ENCODE results near the gene GPR31. TPM values are rescaled to one million over a fixed set of nuclear protein-coding genes. Genes with fewer than 3 reads are reported as not detected.

GPR31 gene
- total and polyA plus RNA-seq, 2 donors (not counting 3 experiments of a cell fraction or from before 2014, with no cell fraction given) = not detected

DNA sequence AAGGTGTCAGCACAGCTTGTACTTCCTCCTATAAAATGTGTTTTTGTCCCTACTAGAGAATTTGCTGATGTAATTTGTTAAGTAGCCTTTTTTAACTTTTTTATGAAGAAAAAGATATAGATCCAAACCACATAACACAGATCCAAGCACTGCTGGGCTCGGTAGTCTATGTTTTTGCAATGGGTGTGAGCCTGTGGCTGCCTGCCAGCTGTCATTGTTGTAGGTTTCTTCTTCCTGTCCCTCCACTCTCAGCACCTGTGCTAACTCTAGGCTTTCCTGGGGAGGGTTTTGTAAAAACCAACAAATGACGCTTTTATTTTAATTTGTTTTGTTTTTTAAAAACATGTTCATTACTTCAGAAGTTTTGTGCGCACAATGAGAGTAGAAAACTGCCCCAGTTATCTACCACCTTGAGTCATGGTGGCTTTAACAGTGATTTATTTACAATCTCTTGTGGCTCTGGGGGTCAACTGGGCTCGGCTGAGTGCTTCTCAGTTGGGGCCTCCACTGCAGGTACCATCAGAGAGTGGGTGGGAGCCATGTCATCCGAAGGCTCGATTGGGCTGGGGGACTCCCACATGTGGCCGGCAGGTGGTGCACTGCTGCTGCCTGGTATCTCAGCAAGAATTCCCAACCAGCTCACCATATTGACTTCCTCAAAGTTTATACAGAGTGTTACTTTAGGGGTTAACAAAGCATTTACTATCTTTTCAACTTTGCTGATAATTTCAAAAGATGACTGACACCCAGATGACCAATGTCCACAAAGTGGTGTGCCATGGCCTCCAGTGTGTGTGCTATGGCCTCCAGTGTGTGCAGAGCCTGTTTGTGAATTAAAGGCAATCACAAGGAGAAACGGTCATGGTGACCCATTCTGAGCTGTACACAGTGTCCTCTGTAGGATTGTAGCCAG is 37.9 kb downstream of the GPR31 start:
- H3K4me1 ChIP-seq (ENCODE audit: control insufficient read depth, extremely low read depth, insufficient read depth, low read length) = no peaks in the 10 kb centered on the region
- BruUV-seq (replicated peaks) = no TSS peak
- intact Hi-C loops (cut with micrococcal nuclease) = no loop called here
- POLR2A ChIA-PET = no interaction called here
- H3K4me3 ChIP-seq (replicated peaks in 1 of 3; ENCODE audit: insufficient read depth in 1 of 3, low read depth in 1 of 3, low read length in 3 of 3) = no peak overlapping the region
- H3K4me2 ChIP-seq (ENCODE audit: insufficient read depth, low read length) = no peak overlapping the region
- dilution Hi-C loops (cut with MboI; ENCODE audit: extremely low pct_ligation_motif_present, low sequenced_read_pairs) = no loop called here
- H3K36me3 ChIP-seq (ENCODE audit: control insufficient read depth in 2 of 2, extremely low read depth in 1 of 2, insufficient read depth in 2 of 2, low read length in 2 of 2) = no peaks in the 10 kb centered on the region
- H3K9ac ChIP-seq (replicated peaks; ENCODE audit: extremely low read depth, insufficient read depth, low read length) = no peak overlapping the region
- no peaks in the 10 kb centered on the region for H3K27me3 ChIP-seq (ENCODE audit: control insufficient read depth in 2 of 2, insufficient read depth in 2 of 2, low read length in 2 of 2)
- no peaks in the 10 kb centered on the region for H3K9me3 ChIP-seq (replicated peaks; ENCODE audit: control insufficient read depth, insufficient read depth, low read length)
- H3K9me1 ChIP-seq (replicated peaks; ENCODE audit: control insufficient read depth, extremely low read depth, insufficient read depth, low read length) = no peaks in the 10 kb centered on the region
- CTCF ChIA-PET = no interaction called here
- no peaks in the 10 kb centered on the region for H3K79me2 ChIP-seq (ENCODE audit: control insufficient read depth, insufficient read depth, low read length)
- H2AFZ ChIP-seq (ENCODE audit: low read depth, low read length) = no peak overlapping the region
- TF ChIP-seq JUN (IDR thresholded peaks at IDR 0.05; ENCODE audit: borderline replicate concordance, insufficient read depth, insufficient read length, low read depth) (no peak), FOS (IDR thresholded peaks at IDR 0.05; ENCODE audit: borderline replicate concordance, insufficient read depth, low read length) (no peak), POLR2AphosphoS5 (IDR thresholded peaks at IDR 0.05; ENCODE audit: insufficient read depth, low read depth, low read length) (no peak), MYC (IDR thresholded peaks at IDR 0.05; ENCODE audit: low read depth, low read length) (no peak), POLR2A (IDR thresholded peaks at IDR 0.05; ENCODE audit: low read depth, low read length) (no peak), EZH2 (IDR thresholded peaks at IDR 0.05; ENCODE audit: borderline replicate concordance, low read depth, low read length, severe bottlenecking) (no peak), GATA2 (IDR thresholded peaks at IDR 0.05; ENCODE audit: insufficient read depth, insufficient read length, low read depth, low read length) (no peak)
- TF ChIP-seq, protein P1, sequence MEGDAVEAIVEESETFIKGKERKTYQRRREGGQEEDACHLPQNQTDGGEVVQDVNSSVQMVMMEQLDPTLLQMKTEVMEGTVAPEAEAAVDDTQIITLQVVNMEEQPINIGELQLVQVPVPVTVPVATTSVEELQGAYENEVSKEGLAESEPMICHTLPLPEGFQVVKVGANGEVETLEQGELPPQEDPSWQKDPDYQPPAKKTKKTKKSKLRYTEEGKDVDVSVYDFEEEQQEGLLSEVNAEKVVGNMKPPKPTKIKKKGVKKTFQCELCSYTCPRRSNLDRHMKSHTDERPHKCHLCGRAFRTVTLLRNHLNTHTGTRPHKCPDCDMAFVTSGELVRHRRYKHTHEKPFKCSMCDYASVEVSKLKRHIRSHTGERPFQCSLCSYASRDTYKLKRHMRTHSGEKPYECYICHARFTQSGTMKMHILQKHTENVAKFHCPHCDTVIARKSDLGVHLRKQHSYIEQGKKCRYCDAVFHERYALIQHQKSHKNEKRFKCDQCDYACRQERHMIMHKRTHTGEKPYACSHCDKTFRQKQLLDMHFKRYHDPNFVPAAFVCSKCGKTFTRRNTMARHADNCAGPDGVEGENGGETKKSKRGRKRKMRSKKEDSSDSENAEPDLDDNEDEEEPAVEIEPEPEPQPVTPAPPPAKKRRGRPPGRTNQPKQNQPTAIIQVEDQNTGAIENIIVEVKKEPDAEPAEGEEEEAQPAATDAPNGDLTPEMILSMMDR (IDR thresholded peaks at IDR 0.05; ENCODE audit: extremely low read depth in 1 of 2, insufficient read depth in 1 of 2, low read depth in 1 of 2, low read length in 2 of 2) = no peak
- TF ChIP-seq, protein P2, sequence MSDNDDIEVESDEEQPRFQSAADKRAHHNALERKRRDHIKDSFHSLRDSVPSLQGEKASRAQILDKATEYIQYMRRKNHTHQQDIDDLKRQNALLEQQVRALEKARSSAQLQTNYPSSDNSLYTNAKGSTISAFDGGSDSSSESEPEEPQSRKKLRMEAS (IDR thresholded peaks at IDR 0.05; ENCODE audit: insufficient read depth, insufficient read length) = no peak
- no peak overlapping the region for H3K27ac ChIP-seq (ENCODE audit: insufficient read depth, low read depth, low read length)
- H4K20me1 ChIP-seq (replicated peaks; ENCODE audit: control insufficient read depth, extremely low read depth, insufficient read depth, low read length) = no peaks in the 10 kb centered on the region
- DNase-seq (ENCODE audit: low read depth, low spot score) (no peak), FAIRE-seq (no peak)
